ENCODE results near the gene KREMEN1. TPM values are rescaled to one million over a fixed set of nuclear protein-coding genes. Genes with fewer than 3 reads are reported as not detected.

The KREMEN1 gene
- total RNA-seq, 1 experiment from 2014 or later: 5.8 TPM

DNA sequence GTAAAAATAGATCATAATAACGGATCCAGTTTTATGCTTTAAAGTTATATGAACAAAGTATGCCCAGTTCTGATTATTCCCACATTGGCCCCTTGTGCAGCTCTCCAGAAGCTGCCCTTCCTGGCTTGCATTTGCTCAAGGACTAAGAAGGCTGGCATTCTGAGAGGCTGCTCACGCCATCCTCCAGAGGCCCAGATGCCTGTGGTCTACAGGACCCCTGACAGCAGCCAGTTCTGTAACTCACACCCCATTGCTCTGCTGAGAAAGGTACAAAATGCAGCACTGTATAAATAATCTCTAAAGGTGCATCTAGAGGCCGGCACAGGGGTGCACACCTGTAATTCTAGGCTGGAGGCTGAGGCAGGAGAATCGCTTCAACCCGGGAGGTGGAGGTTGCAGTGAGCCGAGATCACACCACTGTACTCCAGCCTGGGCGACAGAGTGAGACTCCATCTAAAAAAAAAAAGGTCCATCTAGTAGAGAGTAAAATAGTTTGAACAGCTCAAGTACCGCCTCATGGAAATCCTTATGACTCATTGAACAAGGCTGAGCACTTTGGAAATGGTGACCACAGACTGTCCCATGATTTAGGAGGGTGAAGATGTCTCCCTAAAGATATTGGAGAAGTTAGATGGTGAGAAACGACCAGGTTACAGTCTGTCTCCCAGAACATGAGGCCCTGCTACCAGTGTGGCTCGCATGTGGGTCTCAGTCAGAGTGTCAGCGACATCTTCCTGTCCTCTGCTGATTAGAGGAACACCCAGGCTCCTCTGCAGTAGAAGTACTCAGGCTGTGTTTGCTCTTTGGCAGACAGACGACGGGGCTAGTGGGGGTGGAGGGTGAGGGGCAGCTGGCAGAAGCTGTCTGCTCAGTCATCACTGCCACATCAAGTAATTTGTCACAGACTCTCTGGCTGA is 56.3 kb downstream of the KREMEN1 start:
- TF ChIP-seq JAZF1 (CRISPR knock-in tag; IDR thresholded peaks at IDR 0.05) (no peak), TP53 (CRISPR knock-in tag; IDR thresholded peaks at IDR 0.05) (no peak), SMAD4 (CRISPR knock-in tag; IDR thresholded peaks at IDR 0.05) (no peak)
- TF ChIP-seq, protein P1, sequence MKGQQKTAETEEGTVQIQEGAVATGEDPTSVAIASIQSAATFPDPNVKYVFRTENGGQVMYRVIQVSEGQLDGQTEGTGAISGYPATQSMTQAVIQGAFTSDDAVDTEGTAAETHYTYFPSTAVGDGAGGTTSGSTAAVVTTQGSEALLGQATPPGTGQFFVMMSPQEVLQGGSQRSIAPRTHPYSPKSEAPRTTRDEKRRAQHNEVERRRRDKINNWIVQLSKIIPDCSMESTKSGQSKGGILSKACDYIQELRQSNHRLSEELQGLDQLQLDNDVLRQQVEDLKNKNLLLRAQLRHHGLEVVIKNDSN (CRISPR knock-in tag; IDR thresholded peaks at IDR 0.05): no peak
- TF ChIP-seq, protein P2, sequence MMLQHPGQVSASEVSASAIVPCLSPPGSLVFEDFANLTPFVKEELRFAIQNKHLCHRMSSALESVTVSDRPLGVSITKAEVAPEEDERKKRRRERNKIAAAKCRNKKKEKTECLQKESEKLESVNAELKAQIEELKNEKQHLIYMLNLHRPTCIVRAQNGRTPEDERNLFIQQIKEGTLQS (CRISPR knock-in tag; conservative IDR thresholded peaks at IDR 0.05): no peak
- ChIA-PET CTCF (interaction anchor here (1.6 kb wide), 1 partner anchor 25 kb away, joined by 6 read pairs; no protein-coding TSS in a partner anchor), POLR2A (no interaction called here)
- Mint-ChIP-seq H3K36me3 (no peaks in the 10 kb centered on the region), H3K27ac (peak overlapping the region; percentile 57; the same call in 1 of the 2 replicates), H3K4me3 (no peak overlapping the region), H3K27me3 (ENCODE audit: low read depth) (no peaks in the 10 kb centered on the region), H3K4me1 (peaks cover 3% of the 10 kb centered on the region; the same call in 1 of the 2 replicates), H3K9me3 (0 out of 2 replicates have a peak, but pooled peaks cover 3% of the 10 kb centered on the region)
- ATAC-seq (no peak; the same call in 1 of the 2 replicates), DNase-seq (ENCODE audit: low spot score) (no peak)

- ChIA-PET POLR2A (no interaction called here), CTCF (interaction anchor here (1.6 kb wide), 1 partner anchor 24 kb away, joined by 6 read pairs; no protein-coding TSS in a partner anchor)
- 0 out of 2 replicates have a peak, but pooled peaks cover 3% of the 10 kb centered on the region for H3K9me3 Mint-ChIP-seq
- H3K4me1 Mint-ChIP-seq: peaks cover 3% of the 10 kb centered on the region; the same call in 1 of the 2 replicates
- H3K27me3 Mint-ChIP-seq (ENCODE audit: low read depth): no peaks in the 10 kb centered on the region
- no peak for TF ChIP-seq CTCF (IDR thresholded peaks at IDR 0.05)
- no peak for TF ChIP-seq AFF4 (CRISPR knock-in tag; IDR thresholded peaks at IDR 0.05; ENCODE audit: borderline replicate concordance)
- no peak for TF ChIP-seq MLX (CRISPR knock-in tag; IDR thresholded peaks at IDR 0.05)
- TF ChIP-seq ZNF423 (CRISPR knock-in tag; IDR thresholded peaks at IDR 0.05): no peak
- TF ChIP-seq ELF4 (CRISPR knock-in tag; IDR thresholded peaks at IDR 0.05; ENCODE audit: low read depth): no peak
- TF ChIP-seq ZSCAN18 (CRISPR knock-in tag; IDR thresholded peaks at IDR 0.05): no peak
- no peak for TF ChIP-seq SMAD4 (CRISPR knock-in tag; IDR thresholded peaks at IDR 0.05)
- ATAC-seq (no peak), DNase-seq (ENCODE audit: low spot score) (no peak)
- no peak overlapping the region for H3K4me3 Mint-ChIP-seq
- H3K36me3 Mint-ChIP-seq: no peaks in the 10 kb centered on the region
- H3K27ac Mint-ChIP-seq: peak overlapping the region; percentile 57; the same call in 1 of the 2 replicates
These were observed 56.9 kb downstream of the KREMEN1 start for GRCh38 chr22:29129808-29130140.

All from WTC11 (cell line).